AG08396 (cell line): ENCODE data around the gene RHBDF2.
"Not testable (repeated sequence)": the region's sequence is repeated elsewhere in the genome, so short reads cannot be mapped to it uniquely, and the experiment has no call there.

ENCODE experiments used
- DNase-seq: peaks from one replicate; pipeline ENCODE4 v3.0.0; 2012; ENCODE audit warnings: low spot score, mixed read lengths

RHBDF2 gene

GRCh38 chr17:76538281-76538931 is 37.2 kb upstream of the RHBDF2 start:
- no peak for DNase-seq

GRCh38 chr17:76537578-76538280 is 36.5 kb upstream of the RHBDF2 start, which contains the start of gene CYGB:
Gene CYGB, minus strand, starts transcription at chr17:76537709. Its CDS starts 167 bp downstream, at chr17:76537542.
- DNase-seq = no peak

GRCh38 chr17:76537288-76537577 is 36.0 kb upstream of the RHBDF2 start:
- peak; percentile 81 for DNase-seq

- DNase-seq = no peak
Observed at GRCh38 chr17:76536511-76537287, 35.5 kb upstream of the RHBDF2 start.

GRCh38 chr17:76535788-76536510 is 34.7 kb upstream of the RHBDF2 start:
- DNase-seq = no peak

- no peak for DNase-seq
Observed at GRCh38 chr17:76534831-76535732, 33.9 kb upstream of the RHBDF2 start.

GRCh38 chr17:76533640-76534359 is 32.6 kb upstream of the RHBDF2 start:
- DNase-seq = not testable (repeated sequence)

- DNase-seq = no peak
Observed at GRCh38 chr17:76532072-76532651, 30.9 kb upstream of the RHBDF2 start.

GRCh38 chr17:76531486-76532038 is 30.3 kb upstream of the RHBDF2 start:
- DNase-seq = no peak

- DNase-seq = no peak
Observed at GRCh38 chr17:76530811-76531485, 29.7 kb upstream of the RHBDF2 start.

GRCh38 chr17:76530095-76530723 is 29.0 kb upstream of the RHBDF2 start:
- DNase-seq = peak; percentile 65

- DNase-seq = peak; percentile 82
Observed at GRCh38 chr17:76529224-76530094, 28.2 kb upstream of the RHBDF2 start.

- DNase-seq = no peak
Observed at GRCh38 chr17:76528528-76529223, 27.5 kb upstream of the RHBDF2 start.

- DNase-seq = no peak
Observed at GRCh38 chr17:76528156-76528527, 26.9 kb upstream of the RHBDF2 start.

GRCh38 chr17:76527430-76528111 is 26.3 kb upstream of the RHBDF2 start:
- DNase-seq = peak; percentile 48

- not testable (repeated sequence) for DNase-seq
Observed at GRCh38 chr17:76527016-76527415, 25.8 kb upstream of the RHBDF2 start.

- DNase-seq = not testable (repeated sequence)
Observed at GRCh38 chr17:76525513-76525833, 24.2 kb upstream of the RHBDF2 start.
